HG03432 (cell line): Measurements from ENCODE around the gene KHNYN.
"Not testable (repeated sequence)": the region's sequence is repeated elsewhere in the genome, so short reads cannot be mapped to it uniquely, and the experiment has no call there.

ENCODE experiments used
- ATAC-seq: cut with Tn5 transposase; IDR thresholded peaks from one replicate; pipeline ENCODE4 v1.9.1; 2021; ENCODE audit warnings: mild to moderate bottlenecking, moderate library complexity; ENCODE audit not compliant: unreplicated experiment

Gene KHNYN

GRCh38 chr14:24437020-24437735 is 7.4 kb downstream of the KHNYN start:
- no peak for ATAC-seq

DNA sequence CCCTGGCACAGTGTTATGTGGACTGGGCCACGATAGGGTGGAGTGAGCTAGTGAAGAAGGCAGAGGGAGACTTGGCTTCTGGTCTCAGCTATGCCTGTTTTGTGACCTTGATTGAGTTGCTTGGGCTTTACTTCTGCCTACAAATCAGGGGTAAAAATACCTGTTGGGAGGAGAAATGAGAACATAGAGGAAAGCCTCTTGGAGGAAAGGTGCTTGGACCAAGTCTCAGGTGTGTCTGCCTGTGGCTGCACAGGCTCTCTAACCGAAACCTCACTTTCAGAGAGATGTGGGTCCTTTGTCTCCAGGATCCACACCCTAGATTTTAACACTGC is 7.9 kb downstream of the KHNYN start:
- no peak for ATAC-seq

GRCh38 chr14:24438223-24439097 is 8.7 kb downstream of the KHNYN start:
- no peak for ATAC-seq

GRCh38 chr14:24439257-24439656 is 9.5 kb downstream of the KHNYN start:
- no peak for ATAC-seq

DNA sequence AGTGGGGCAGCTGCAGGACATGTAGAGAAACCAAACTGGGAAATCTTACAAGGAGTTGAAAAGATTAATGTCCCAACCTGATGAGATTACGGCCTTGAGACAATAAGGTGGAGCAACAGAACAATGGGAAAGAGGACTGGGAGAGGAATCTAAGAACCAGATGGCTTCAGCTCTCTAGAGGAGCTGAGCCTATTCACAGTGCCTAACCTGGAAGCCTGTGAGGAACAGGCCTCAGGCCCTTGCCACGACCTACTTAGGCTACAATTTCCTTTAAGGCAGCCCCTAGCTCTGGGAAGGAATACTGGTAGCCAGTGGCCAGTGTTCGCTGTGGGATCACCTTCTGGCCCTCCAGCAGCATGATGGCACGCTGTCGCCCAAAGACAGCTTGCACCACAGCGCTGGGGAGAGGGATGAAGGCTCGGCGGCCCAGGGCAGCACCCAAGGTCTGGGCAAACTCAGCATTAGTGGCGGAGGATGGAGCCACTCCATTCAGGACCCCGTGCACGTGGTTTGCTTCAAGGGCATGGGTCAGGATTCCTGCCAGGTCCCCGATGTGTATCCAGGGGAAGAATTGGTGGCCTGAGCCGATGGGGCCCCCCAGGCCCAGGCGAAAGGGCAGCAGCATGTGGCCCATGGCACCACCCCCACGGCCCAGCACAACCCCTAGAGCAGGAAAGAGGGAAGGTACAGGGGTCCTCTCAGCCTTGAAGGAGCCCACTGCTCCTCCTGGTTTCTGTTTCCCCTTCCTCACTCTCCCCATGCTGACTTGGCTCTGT is 10.3 kb downstream of the KHNYN start:
- no peak for ATAC-seq

DNA sequence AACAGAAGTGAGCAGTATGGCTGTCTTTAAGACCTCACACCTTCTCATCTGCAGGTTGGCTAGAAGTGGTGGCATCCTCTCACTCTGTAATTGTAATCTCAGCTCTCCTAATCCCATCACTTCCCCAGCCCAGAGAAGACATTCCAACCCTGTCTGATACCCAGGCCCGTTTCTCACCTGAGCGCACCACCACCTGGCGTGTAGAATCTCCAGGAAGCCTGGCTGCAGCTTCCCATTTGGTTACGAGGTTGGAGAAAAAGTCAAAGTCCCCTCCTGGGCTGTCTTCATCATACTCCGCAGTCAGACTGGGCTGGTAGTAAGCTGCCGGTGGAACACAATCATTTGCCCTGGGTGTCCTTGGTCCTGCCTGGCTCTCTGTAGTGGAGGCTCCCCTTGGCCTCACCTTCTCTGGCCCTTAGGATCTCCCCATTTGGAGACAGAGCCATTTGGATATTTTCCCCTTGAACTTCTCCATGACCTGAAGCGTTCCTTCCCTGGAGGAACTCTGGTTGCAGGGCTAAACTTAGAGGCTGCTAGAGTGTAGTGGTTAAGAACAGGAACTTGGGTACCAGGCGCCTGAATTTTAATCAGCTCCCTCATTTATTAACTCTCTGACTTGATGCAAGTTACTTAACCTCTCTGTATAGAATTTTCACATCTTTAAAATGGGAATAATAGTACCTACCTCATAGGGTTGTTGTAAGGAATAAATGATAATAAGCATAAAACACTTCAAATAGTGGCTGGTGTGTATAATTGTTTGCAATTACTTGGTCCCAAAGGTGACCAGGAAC is 11.0 kb downstream of the KHNYN start:
- ATAC-seq = no peak

DNA sequence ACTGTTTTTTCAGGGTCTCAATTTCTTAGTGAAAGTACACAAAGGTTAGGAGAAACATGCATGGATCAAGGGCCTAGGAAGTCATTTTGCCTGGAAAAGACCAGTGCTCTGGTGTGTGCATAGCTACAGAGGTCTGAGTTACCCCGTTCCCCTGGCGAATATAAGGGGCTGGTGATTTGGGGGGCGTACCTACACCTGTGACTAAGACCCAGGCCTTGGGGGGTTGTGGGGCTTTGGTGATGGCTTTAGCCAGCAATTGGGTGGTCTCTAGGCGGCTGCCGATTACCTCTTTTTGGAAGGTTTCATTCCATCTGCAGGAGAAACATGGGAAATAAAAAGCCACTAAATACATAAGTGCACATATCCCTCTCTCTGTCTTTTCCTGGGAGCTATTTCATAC is 11.7 kb downstream of the KHNYN start:
- ATAC-seq = no peak

GRCh38 chr14:24441904-24442239 is 12.1 kb downstream of the KHNYN start:
- ATAC-seq = no peak

GRCh38 chr14:24442240-24443052 is 12.7 kb downstream of the KHNYN start, which contains the start of gene SDR39U1:
TSS of gene SDR39U1 (minus strand) at chr14:24442776. CDS start at chr14:24442769, 7 bp downstream.
- ATAC-seq = peak; percentile 91

- ATAC-seq = no peak
These were observed 13.4 kb downstream of the KHNYN start for GRCh38 chr14:24443053-24443665.

- ATAC-seq = not testable (repeated sequence)
These were observed 21.1 kb downstream of the KHNYN start for GRCh38 chr14:24450828-24451227.

- ATAC-seq = no peak
These were observed 27.2 kb downstream of the KHNYN start for GRCh38 chr14:24456980-24457379.

DNA sequence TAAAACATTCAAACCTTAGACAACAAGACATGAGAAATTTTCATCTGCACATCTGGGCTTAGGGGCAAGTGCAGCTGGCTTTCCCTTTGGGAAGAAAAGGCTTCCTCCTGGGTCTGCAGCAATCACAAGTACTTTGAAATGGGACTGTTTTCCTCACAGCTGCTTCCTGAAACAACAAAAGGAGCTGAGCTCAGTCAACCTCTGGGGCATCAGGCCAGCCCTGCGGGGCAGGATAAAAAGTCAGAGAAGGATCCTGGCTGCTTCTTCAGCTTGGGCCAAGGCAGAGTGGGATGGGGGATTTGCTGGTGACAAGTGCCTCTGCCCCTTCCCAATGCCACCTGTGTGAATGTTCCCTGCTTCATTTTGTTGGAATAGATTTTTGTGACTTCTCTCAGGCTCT is 29.0 kb downstream of the KHNYN start:
- ATAC-seq = no peak

DNA sequence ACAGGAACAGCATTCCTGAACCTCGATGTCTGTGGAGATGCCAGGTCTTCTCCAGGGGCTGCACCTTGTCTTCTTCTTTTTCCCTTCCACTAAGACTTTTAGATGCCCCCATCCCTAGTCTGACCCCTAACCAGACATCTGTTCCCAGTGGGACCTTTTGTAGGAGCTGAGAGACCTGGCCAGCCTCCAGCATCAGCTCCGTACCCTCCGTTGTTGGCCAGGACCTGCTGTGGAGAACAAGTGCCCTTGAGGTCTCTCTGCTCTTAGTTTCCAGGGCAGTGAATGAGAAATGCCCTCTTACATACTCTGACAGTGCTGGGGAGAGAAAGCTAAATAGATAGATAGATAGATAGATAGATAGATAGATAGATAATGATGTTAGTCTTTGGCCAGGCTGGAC is 29.6 kb downstream of the KHNYN start:
- ATAC-seq = no peak

DNA sequence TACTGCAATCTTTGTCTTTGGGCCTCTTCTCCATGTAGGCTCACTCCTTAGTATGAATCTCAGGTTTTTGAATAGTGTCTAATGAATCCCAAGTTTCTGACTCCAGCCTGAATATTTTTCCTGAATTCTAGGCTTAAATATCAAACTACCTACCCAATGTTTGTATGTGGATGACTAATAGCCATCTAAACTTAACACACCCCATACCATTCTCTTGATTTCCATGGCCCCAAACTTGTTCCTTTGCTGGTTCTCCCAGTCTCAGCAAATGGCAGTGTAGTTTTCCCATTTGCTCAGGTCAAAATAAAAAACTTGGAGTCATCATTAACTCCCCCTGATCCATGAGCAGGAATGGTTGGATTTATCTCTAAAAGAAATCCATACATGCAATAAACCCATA is 31.6 kb downstream of the KHNYN start:
- ATAC-seq = no peak

- ATAC-seq = no peak
These were observed 33.5 kb downstream of the KHNYN start for GRCh38 chr14:24463017-24463883.

GRCh38 chr14:24463884-24464785 is 34.4 kb downstream of the KHNYN start:
- no peak for ATAC-seq

- ATAC-seq = no peak
These were observed 35.6 kb downstream of the KHNYN start for GRCh38 chr14:24465368-24465767.
